DMS114 treated with DMSO at 0.1 percent for 48 hours (cell line): ENCODE results near the gene CCM2.

Experiments used
- DNase-seq: peaks from one replicate; lab custom pipeline; 2025; ENCODE audit not compliant: unreplicated experiment; lab: John Stamatoyannopoulos, UW

Gene CCM2

GRCh38 chr7:45064047-45064725, 64.2 kb downstream of the CCM2 start:
- DNase-seq = no peak

DNA sequence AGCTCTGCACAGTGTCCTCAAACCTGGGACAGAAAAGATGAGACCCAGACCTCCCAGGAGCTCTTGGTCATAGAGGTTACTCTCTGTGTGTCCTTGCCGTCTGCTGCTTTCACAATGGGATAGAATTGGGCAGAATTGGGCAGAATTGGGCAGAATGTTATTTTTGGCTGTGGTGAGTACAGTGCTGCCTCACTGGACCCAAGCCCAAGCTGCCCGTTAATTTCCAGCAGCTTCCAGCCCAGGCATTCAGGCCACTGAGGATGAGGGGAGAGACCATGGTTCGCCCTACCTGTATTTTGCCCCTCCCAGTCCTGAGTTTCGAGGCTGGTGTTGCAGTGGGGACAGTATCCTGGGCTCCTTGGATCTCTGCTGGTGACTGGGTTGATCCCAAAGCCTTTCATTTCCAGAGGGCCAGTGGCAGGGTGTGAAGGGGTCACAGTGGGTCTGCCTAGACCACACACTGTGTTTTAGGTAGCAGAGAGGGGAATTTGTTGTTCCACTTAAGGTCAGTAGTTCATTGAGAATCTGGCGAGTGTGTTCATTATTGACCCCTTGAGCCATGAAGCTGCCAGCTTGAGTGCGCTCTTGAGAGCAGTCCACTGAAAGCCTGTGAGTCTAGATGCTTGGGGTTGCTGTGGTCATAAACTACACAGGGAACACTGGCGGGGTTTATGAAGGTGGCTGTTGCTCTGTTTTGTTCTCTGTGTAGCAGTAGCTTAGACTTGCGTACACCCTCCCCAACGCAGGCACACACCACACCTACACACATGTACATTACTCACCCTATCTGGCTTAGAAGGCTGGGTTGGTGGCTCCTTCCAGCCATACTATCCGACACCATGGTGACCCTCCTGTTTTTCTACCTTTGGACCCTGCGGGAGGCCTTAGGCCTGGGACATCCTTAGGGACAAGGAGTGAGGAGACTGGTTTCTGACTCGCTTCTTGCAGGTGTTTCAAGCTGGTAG, 65.3 kb downstream of the CCM2 start:
- no peak for DNase-seq

DNA sequence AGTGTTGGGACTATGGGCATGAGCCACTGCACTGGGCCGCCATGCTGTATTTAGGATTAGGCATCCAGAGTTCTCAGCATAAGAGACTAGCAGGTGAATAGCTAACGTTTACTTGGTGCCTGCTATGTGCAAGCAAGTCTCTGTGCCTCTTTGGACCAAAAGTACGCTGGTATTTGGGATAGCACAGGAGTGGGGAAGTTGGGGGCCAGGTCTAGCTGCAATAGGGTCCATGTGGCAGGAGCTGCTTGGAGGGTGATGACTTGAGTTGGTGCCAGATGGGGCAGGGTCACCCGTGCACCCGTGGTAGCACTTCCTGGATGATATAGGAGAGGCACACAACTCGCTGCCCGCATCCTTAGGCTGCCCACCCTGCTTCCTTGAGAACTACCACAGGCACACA, 66.4 kb downstream of the CCM2 start:
- DNase-seq = no peak

DNA sequence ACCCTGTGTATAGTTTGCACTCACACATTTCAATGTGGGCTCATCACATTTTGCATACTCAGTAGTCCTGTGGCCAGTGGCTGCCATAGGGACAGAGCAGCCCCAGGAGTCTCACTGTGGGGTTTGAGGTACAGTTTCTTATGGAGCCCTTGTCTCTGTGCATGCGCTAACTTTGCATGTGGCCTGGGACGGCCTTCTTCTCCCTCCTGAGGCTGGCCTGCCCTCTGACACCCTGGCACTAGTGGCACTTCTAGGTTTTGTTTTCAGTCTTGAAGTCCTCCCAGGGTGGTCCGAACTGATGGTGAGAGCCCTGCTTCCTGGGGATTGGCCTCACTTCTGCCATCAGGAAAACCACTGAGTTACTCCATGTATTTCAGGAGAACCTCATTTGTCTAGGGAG, 67.6 kb downstream of the CCM2 start:
- no peak for DNase-seq

DNA sequence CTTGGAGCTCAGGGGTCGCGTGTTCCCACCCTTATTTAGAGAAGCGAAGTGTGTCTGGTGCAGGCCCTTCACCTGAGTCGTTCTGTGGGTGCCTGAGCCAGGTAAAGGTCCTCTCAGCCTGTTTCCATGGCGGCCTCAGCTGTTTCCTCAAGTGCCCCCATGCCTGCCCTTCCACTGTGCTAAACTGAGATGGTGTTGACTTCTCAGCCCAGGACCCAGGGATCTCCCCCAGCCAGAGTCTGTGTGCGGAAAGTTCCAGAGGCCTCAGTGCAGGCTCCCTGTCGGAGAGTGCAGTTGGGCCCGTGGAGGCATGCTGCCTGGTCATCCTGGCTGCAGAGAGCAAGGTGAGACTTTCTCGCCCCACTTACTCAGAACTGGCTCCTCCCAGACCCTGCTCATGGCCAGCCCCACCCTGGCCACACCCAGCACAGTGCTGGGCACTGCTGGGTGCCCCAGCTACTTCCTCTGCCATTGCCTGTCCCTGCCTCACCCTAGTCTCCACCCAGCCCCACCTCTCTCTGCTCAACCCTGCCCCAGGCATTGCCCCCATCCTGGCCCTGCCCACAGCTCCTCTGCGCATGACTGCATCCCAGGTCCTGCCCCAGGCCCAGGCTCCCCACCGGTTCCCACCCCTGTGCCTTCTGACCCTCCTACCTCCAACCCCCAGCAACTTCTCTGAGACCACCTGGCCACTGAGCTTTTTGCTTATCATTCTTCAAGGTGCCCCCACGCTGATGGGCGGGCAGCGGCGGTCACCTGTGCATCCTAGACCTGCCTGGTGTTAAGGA, 68.4 kb downstream of the CCM2 start:
- no peak for DNase-seq

- no peak for DNase-seq
These were observed 69.6 kb downstream of the CCM2 start for GRCh38 chr7:45069444-45070253.

GRCh38 chr7:45070254-45070642, 70.2 kb downstream of the CCM2 start:
- no peak for DNase-seq

GRCh38 chr7:45071528-45071927, 71.5 kb downstream of the CCM2 start:
- no peak for DNase-seq

DNA sequence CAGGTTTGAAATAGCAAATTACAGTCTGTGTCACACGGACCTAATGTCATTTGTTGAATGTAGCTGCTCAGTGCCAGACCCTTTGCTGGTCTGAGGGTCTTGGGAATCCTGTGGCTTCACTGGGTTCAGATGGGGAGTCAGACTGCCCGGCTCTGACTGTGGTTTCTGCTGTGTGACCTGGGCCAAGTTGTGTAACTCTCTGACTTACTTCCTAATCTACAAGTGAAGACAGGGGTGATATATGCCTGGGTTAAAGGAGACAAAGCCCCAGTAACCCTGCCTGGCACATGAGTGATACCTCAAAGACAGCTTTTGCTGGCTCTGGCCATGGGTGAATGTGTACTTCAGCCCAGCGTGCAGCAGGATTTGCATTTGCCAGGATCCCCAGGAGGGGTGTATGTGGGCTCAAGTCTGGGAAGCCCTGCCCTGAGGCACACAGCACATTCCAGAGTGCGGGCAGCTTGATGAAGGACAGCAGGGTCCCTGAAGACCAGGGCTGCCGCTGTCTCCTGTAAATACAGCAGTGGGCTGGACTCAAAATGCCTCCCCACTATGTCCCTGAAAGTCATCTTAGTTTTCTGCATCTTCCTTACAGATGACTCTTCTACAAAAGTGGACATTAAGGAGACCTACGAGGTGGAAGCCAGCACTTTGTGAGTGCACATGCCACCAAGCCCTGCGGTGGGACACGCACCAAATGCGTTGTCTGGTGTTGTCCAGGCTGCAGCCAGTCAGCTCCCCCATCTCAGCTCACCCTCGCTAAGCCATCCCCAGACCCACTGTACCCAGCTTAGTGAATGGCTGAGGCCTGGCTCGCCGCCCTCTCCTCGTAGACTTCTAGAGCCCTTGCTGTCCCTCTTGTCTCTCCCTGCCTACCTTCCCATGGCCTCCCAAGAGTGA, 72.4 kb downstream of the CCM2 start:
- DNase-seq = no peak

GRCh38 chr7:45073031-45073785, 73.2 kb downstream of the CCM2 start:
- DNase-seq = no peak

DNA sequence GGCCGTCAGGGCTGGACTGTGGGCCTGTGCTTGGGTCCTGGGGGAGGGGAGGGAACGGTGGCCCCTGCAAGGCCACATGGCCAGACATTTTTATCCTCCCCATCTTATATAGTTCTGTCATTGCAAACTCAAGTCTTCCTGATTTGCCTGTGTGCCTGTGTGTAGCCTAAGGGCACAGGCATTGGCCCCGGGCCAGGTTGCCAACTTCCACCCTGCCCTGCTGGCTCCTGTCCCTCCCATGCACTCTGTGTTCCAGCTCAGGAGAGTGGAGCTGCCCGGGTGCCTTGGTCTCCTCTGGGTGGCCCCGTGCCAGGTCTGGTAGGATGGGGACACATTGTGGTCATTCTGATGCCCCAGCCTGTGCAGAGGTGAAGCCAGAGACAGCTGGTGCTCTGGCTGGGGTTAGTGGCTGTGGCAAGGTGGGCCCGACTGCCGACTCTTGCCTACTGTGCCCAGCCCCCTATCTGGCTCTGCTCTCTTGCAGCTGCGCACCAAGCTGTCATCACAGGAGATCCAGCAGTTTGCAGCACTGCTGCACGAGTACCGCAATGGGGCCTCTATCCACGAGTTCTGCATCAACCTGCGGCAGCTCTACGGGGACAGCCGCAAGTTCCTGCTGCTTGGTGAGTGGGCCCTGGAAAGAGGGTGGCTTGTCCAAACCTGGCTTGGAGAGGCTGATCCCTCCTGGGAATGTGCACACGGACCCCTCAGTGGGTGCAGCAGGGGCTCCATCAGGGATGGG, 74.0 kb downstream of the CCM2 start:
- DNase-seq = no peak

DNA sequence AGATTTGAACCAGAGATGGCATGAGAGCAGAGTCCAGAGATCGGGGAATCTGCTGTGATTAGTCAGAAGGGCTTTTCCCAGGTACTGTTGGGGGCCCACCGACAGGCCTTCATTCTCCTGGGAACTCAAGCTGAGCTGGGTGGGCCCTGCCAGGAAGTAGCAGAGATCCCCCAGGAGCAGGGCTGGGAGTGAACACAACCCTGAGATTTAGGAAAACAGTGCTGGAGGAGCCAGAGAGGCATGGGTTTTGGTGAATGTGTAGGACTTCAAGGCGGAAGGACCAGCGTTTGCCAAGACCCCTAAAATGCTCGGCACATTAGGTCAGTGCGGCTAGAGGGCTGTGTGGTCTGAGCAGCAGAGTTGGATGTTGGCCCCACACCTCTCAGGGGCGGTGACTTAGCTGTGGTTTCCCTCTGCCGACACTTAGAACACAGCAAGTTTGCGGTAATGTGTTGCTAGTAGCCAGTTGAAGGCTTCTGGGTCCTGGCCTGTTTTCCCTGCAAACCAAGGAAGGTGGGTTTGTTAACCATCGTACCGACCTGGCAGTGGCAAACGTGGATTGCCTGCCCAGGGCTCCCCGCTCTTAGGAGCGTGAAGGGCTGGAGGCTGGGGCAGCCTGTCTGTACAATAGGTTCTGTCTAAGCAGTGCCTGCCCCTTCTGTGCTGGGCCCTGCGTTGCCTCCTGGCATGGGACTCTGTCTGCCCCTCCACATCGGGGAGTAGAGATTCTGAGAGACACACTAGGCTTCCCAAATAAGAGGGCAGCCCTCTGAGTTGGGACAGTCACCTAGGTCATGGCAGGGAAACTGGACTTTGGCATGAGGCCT, 74.7 kb downstream of the CCM2 start:
- DNase-seq = no peak

GRCh38 chr7:45075355-45075644, 75.3 kb downstream of the CCM2 start:
- DNase-seq = no peak

- no peak for DNase-seq
These were observed 76.1 kb downstream of the CCM2 start for GRCh38 chr7:45075871-45076796.

DNA sequence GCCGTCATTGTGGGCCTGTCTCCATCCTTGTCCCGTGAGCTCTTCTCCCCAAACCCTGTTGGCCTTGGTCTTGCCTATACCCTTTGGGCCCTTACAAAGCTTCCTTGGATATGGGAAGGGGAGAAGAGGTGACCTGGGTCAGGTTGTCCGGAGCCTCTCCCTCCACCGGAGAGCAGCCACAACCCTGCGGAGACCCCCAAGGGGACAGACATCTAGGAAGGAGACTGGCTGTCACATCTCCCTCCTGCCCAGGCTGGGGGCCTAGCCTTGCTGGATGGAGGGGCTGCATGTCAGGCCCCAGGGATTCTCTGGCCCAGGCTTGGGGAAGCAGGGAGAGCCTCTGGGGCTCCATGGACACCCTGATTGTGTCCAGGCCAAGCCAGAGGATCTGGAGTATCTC, 76.9 kb downstream of the CCM2 start:
- DNase-seq = no peak

DNA sequence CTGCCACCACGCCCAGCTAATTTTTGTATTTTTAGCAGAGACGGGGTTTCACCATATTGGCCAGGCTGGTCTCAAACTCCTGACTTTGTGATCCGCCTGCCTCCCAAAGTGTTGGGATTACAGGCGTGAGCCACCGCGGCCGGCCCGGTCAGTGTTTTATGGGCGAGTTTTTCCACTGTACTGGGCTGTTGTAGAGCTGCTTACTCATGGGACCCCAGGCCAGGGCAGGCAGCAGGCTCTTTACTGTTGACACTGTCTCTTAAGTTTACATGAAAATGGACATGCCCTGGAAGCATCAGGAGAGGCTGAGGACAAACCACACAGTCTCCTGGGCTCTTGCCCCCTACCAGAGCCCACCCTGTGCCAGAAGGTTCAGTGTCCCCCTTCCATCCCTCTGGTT, 77.6 kb downstream of the CCM2 start:
- DNase-seq = no peak
